GM18517 (cell line): ENCODE results near the gene ABCC3.

ENCODE experiments used
- ATAC-seq: cut with Tn5 transposase; IDR thresholded peaks from one replicate; pipeline ENCODE4 v1.9.1; 2021; ENCODE audit warnings: mild to moderate bottlenecking, moderate library complexity; ENCODE audit not compliant: unreplicated experiment

ABCC3 gene

DNA sequence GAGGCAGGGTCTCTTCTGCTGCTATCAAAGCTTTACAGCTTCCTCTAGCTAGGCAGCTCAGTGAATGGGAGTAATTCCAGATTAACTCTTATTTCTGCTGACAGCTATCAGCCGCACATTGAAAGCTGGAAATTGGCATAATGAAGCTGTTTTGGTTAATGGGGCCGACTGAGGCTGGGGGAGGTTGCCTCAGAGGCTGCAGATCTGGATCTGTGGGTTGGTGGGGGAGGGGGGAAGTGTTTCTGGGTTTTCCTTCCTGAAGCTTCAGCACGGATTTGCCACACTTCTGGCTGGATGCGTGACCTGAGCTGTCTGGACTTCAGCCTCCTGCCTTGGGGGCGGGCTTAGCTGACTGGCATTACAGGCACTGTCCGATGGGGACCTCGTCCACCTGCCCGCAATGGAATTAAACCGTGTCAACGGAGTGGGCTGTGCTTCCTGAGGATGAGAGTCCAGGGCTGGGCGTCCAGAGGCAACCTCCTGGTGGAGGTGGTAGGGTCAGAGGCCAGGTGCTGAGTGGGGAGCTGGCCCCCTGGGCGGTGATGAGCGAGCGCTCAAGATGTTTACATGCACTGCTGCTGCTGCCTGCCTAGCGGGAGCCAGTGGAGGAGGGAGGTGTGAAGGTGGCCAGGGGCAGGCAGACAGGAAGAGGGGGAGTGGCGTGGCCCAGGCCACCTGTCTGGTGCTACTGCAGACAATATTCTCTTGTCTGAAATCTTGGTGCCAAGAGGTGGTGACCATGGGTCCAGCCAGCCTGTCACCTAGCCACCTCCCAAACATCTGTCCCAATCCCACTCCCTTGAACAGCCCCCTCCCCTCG lies 6.7 kb upstream of the ABCC3 start:
- ATAC-seq: no peak

DNA sequence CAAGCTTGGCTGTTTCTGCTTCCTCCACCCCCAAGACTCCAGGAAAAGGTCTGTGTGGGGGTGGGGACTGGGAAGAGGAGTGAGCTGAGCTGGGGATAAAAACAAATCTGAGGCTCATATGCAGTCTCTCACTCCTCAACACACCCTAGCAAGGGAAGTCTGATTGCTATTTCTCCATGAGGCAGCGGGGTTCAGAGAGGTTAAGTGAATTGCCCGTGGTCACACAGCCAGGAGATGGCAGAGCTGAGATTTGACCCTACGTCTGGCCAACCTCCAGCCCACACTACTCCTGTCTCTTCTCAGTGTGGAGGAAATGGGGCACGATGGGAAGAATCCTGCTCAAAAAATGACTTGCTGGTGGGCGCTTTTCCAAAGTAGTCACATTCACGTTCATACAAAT lies 4.8 kb upstream of the ABCC3 start:
- ATAC-seq: no peak

DNA sequence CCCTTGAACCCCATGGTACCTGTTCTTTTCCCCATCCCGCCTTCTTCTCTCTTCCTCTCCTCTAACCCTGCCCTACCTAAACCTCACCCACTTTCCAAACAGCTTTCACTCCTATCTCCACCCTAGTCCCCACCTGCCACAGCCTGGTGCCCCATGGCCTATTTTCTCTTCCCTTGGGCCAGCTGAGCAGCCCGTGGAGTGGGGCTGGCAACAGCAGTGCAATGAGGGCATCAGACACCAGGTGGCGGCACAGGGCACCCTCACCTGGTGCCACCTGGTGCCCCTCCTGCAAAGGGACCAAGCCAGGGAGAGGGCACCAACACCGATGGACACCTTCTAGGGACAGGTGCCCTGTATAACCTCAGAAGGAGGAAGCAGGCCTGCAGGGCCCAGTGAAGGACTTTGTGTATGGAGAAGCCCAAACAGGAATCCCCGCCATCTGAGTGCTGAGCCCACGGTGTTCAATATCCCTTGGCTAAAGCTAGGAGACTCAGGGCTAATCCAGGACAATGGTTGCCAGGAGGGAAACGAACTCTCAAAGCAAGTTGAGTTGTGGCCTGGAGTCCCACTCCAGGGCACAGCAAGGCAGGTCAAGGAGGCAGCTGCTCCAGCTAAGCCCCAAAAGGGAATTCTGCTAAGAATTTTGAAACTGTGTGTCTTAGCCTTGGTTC lies 4.0 kb upstream of the ABCC3 start:
- no peak for ATAC-seq

DNA sequence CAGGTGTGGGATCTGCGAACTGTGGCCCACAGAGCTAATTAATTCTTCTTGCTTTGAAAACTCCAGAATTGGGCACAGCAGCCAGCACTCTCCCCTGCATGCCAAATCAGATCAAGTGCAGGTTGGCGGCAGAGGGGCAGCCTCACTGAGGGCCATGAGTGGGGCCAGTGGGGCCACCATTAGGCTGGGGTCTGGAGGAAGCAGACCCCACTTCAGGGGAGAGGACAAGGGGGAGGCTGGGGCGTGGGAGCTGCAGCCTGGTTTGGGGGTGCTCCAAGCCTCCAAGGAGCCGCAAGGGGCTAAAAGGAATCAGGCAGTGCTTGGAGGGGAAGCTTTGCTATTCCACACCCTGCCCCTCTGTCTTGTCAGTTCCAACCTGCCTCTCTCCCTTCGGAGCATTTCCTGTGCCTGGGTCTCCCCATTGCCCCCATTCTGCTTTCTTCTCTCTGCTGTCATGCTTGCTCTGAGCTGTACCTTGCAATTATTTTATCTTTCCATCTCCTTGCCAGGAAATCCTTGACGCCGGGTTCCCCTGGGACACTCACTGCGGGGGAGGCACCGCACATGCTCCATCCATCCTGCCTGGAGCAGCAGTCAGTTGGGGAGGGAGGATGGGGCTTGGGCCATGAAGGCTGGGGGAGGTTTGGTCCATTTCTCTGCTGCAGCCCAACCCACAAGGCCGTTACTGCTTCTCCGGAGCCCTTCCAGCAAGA lies 3.3 kb upstream of the ABCC3 start:
- ATAC-seq: no peak

DNA sequence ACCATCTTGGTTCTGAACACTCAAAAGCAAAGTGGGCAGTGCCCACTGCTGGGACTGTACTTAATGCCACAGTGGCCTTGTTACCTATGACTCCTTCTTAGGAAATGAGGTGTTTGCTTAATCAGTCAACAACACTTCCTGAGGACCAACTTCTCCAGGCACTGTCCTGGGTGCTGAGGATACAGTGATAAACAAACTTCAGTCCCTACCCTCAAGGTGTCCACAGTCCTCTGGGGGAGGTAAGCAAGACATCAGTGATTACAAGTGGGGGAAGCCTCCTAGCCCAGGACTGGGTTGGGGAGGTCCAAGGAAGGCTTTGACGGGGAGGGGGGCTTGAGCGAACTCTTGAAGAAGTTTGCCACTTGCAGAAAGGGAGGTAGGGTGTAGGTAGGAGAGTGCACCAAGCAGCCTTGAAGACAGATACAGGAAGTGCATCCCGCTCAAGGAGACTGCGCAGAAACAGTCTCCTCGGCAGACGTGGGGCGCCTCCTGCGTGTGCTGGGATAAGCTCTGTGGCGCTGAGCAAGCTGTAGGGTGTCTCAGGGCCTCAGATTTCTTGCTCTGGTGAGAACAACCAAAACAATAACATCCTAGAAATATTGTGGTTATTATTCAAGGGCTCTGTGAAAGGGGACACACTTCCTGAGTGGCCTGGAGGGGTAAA lies 2.6 kb upstream of the ABCC3 start:
- ATAC-seq: no peak

DNA sequence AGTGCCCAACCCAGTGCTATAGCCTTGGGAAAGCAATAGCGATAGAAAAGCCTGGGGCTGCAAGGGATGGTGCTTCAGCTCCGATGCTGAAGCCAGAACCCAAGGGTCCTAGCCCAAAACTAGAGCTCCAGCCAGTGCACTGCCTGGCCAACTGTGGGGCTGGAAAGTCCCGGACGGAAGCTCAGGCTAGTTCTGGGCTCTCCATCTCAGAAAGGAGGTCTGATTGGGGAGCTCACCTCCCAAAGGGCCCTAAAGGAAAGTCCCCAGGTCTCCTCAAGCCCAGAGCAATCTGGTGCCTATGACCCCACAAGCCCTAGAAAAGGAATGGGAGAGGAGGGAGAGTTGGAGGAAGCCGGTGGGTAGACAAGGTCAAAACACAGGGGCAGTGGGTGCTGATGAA lies 2.0 kb upstream of the ABCC3 start:
- no peak for ATAC-seq

DNA sequence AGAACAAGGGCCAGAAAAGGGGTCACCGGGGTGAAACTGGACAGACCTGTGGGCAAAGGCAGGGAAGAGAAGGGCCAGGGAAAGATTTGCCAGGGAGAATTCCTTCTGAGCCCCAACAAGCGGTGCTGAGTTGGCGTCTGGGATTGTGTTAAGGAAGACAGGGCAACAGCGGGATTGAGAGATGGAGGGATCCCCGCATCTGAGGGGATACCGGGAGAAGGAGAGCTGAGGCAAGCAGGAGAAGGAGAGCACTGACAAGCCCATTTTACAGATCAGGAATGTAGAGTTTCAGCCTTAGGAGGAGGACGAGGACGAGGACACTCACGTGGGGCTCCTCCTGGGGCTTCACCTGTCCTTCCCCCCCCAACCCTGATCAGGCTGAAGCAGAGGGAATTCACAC lies 998 bp upstream of the ABCC3 start:
- ATAC-seq: no peak

DNA sequence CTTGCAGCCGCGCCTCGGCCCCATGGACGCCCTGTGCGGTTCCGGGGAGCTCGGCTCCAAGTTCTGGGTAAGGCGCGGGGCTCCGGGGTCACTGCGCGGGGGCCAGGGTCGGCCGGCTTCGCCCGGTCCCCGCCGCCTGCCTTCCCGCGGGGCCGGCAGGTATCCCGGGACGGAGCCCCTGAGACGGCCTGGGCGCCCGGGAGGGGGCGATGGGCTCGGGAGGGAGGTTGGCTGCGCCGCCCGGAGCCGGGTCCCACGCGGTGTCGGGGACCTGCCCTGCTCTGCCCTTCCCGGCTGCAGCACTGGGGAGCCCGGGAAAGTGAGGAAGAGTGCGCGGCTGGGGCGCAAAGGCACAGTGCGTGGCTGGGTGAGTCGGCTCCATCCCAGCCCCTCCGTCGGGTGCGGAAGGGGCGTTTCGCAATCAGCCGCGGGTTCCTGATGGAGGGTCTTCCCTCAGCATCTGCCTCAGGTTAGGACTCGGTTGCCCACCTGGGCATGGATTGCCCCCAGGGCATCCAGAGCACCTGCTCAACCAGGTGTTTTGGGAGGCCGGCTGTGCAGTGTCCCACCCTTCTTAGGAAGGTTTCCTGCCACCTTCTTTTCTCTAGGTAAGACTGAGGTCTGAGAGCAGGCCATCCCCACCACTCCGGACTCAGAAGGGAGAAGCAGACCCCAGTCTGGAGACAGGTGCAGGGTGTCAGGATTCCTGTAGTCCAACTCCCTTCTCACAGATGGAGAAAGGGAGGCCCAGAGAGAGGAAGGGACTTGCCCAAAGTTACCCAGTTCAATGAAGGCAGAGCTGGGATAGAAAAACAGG lies 442 bp downstream of the ABCC3 start:
- ATAC-seq: no peak

DNA sequence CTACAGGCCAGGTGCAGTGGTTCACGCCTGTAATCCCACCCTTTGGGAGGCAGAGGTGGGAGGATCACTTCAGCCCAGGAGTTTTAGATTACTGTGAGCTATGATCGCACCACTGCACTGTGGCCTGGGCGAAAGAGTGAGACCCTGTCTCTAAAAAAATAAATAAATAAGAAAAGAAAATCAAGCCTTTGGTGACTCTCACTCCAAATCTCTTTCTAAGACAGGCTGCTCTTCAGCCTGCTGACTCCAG lies 976 bp downstream of the ABCC3 start:
- ATAC-seq: no peak

DNA sequence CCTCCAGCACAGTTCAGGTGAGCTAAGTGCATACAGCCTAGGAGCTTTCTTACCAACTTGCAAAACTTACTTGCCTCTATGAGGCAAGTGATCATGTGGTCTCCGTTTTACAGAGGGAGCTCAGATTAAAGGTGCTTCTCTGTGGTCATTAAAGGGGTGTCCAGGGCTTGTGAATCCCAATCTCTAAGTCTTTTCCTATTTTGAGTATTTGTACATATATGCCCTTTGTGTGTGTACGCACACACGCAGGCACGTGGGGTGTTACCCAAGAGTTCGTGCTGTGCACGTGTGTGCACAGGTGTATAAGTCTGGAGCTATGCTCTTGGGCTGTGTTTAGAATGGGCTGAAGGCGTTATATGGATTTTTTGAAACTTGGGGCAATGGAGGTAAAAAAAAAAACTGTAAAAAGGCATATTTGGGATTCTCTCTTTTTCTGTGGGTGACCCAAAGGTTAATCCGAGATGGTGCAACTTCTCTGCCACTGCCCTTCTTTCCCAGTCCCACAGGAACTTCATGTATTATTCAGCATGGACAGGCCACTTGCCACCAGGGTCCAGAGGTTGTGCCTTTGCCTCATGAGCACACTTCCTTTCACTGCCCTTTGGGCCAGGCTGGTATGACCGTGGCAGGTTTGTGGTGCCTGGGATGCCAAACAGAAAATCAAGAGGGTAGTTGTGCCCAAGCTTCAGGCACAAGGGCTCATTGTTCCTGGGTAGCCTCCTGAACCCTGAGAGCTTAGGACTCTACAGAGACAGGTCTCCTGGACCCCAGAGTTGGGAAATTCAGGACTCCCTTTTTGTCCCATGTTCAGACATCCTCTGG lies 1.5 kb downstream of the ABCC3 start:
- no peak for ATAC-seq

DNA sequence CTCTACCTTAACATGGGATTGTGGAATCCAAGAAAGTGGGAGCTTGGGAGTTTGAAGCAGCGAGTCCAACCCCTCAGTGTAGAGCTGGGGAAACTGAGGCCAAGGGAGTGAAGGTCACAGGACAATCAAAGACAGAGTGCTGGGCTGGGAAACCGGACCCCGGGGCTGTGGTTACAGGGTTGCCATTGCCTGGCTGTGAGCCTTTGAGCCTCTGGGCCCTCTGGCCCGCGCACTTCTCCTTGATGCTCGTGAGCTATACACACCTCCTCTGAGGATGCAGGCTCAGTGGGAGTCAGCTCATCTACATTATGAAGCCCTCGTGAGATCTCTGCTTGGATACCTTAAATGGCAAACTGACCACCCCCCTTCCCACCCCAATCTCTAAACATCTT lies 2.1 kb downstream of the ABCC3 start:
- no peak for ATAC-seq

DNA sequence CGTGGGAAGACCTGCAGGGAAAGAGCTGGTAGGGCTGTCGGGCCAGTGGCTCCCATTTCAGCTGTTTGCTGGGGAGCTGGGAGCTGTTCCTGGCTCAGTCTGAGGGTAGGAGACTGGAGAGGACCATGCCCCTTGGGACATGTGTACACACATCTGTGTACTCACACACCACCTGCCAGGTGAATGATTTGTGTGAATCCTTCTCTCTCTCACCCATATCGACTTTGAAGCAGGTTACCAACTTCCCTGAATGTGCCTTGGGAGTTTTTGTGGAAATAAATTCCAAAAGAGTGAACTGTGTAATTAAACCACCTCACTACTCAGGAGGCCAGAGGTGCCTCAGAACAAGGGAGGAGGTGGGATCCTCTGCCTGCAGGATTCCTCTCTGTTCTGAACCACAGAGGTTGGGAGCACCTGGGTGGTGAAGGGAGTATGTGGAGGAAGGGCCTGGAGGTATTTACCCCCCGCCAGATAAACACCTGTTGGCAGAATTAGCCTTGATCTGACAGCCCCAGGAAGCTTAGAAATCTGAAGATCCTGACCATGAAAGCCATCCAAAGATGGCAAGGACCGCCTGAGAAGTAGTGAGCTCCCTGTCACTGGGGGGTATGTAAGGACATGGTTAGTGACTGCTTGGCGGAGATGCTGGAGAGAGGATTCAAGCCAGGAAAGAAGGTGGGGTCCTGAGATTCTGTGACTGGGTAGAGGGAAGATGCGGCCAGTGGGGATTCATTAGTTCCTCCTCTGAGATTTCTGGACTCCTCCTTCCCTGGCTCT lies 3.3 kb downstream of the ABCC3 start:
- ATAC-seq: no peak

DNA sequence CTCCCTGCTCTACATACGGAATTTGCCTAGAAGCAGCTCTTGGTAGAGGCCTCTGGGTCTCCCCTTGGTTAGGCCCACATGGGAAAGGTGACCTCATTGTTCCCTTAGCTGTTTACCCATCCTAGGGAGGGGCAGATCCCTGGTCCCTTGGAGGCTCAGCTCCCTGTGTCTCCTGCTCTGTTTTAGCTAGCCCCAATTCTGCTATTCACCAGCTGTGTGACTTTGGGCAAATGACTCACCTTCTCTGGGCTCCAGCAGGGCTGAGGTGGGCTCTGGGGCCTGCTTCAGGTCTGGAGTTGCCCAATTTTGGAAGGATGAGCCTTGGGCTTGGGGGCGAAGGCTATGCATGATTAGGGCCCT lies 3.9 kb downstream of the ABCC3 start:
- no peak for ATAC-seq

DNA sequence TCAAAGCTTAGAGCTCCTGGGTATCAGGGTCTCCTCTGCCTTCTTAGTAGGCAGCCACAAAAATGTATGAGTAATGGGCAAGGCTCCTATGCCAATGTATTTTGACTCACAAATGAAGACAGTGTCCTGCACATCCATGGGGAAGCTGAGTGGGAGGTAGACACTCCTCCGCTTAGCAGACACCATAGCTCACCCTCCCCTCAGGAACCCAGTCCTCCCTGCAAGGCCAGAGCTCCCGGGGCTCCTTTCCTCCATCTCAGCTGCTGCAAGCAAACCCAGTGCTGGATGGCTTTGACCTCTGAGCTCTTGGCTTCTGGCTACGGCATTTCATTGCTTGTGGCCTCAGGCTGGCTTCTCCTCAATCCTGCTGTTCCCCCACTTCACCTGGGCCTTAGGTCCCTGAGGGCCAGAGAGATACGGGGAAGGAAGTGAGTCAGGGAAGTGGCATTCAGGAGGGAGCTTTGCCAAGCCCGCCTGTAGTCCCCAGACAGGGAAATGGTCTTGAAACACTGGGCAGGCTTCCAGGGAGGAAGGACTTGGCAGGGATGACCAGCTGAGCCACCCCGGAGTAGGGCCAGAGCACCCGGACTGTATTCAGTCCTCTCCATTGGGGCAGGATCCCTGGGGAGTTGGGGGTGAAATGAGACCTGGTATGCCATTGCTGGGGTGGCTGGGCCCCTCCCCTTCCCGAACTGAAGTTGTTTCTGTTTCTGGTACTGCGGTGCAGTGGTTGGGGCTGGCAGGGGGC lies 4.5 kb downstream of the ABCC3 start:
- ATAC-seq: no peak

DNA sequence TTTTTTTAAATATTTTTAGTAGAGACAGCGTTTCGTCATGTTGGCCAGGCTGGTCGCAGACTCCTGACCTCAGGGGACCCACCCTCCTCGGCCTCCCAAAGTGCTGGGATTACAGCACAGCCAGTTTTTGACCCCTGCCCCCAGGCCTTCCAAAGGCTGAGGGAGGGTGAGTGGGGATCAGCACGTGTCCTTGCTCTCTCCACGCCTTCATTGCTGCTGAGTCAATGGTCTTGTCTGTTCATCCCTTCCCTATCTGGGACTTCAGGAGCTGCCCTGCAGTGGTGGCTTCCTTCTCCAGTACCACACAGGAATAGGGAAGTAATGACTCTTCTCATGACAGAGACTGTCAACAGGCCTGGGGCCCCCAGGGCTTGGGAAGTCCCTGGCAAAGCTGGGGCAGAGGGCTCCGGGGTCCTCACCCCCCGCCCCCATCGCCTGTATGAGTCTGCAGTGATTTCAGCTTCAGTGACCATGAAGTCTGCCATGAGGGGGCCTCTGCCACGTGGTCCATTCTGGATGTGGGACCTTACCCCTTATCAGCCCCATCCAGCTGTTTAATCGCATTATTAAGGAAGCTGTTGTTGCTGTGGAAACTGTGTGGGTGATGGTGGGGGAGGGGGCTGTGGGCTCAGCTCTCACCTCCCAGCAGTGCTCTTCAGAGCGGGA lies 6.1 kb downstream of the ABCC3 start:
- no peak for ATAC-seq

DNA sequence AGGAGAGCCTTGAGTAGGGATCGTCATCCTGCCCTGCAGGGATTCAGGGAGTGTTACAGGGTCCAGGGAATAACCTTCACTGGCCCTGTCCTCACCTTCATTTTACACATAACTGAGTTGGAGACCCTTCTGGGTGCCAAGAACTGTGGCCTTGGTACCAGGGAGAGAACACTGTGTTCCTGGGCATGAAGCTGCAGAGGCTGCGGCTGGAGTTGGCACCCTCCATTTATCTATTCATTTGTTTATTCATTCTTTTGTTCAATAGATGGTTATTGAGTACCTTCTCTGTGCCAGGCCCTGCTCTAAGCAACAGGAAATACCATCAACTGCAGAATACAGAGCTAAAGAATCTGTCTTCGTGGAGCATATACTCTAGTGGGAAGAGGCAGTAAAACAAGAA lies 6.7 kb downstream of the ABCC3 start:
- no peak for ATAC-seq

DNA sequence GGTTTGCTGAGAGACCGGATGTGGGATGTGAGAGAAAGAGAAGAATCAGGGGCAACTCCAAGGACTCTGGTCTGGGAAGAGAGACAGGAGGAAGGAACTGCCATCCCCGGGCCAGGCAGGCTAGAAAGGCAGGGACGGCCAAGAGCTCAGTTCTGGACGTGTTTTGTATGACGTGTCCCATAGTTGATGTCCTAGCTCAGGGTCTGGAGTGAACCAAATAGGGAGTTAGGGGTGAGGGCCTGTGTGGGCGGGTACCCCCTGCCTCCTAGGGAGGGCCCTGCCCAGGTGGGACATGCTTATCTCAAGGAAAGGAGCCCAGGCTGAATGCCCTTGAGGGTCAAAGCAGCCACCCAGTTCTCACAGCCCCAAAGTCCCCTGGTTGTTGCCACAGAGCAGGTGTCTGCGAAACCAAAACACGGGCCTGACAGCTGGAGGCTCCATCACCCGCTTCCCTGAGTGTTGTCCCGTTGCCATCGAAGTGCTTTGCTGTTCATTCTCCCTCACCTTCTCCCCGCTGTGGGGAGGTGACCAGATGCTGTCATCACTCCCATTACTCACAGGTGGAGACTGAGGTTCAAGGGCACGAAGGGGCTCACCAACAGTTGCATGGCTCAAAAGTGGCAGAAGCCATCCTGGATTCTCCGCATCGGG lies 7.5 kb downstream of the ABCC3 start:
- no peak for ATAC-seq
